DND-41 (cell line): ENCODE results near the gene ATP23.

Experiments used
- CTCF ChIP-seq: IDR thresholded peaks from 2 replicates; pipeline ENCODE4 v1.5.1; 2012; ENCODE audit warnings: borderline replicate concordance, low read length, moderate library complexity, mild to moderate bottlenecking; ENCODE audit not compliant: poor library complexity, severe bottlenecking; ENCODE audit errors: extremely low read depth
- EZH2 ChIP-seq: IDR thresholded peaks from 3 replicates; pipeline ENCODE4 v1.6.1; 2012; ENCODE audit warnings: borderline replicate concordance, low read depth, mild to moderate bottlenecking, moderate library complexity, low read length, inconsistent platforms; ENCODE audit not compliant: severe bottlenecking

GRCh38 chr12:57954768-57955167, 13.4 kb downstream of the ATP23 start:
- TF ChIP-seq CTCF (no peak), EZH2 (no peak)
